Stimulated activated CD8-positive, alpha-beta memory T cell treated with anti-CD3 and anti-CD28 coated beads, Interleukin-15, amount 100 ng/mL, for 24 hours (primary cell): Measurements from ENCODE around the gene SLC38A8.

ENCODE experiments used
- DNase-seq: peaks from one replicate; pipeline ENCODE4 v3.0.0-alpha.2; 2020; ENCODE audit warnings: low read depth

SLC38A8 gene

GRCh38 chr16:83969771-83970429 lies 72.7 kb downstream of the SLC38A8 start:
- DNase-seq: no peak

- no peak for DNase-seq
Measured at GRCh38 chr16:83968891-83969649, 73.5 kb downstream of the SLC38A8 start.

- no peak for DNase-seq
Measured at GRCh38 chr16:83968306-83968851, 74.2 kb downstream of the SLC38A8 start.

- DNase-seq: no peak
Measured at GRCh38 chr16:83967838-83968305, 74.7 kb downstream of the SLC38A8 start, which contains the start of gene NECAB2. Gene NECAB2 (plus strand): TSS chr16:83968244. CDS start chr16:83968649, 405 bp downstream.

- no peak for DNase-seq
Measured at GRCh38 chr16:83967091-83967490, 75.5 kb downstream of the SLC38A8 start.

- DNase-seq: no peak
Measured at GRCh38 chr16:83966153-83966696, 76.4 kb downstream of the SLC38A8 start.

GRCh38 chr16:83965444-83966152 lies 77.0 kb downstream of the SLC38A8 start:
- DNase-seq: no peak

- no peak for DNase-seq
Measured at GRCh38 chr16:83964684-83965443, 77.7 kb downstream of the SLC38A8 start.

- DNase-seq: no peak
Measured at GRCh38 chr16:83963277-83964119, 79.1 kb downstream of the SLC38A8 start.

GRCh38 chr16:83961591-83961990 lies 81.0 kb downstream of the SLC38A8 start:
- DNase-seq: no peak

- no peak for DNase-seq
Measured at GRCh38 chr16:83960521-83961249, 81.9 kb downstream of the SLC38A8 start.
